GM23248 (cell line): ENCODE measurements around the gene MSL2.

Experiments used
- EZH2 ChIP-seq: fragments of 200-600 bp; sonication (generic); IDR thresholded peaks from 2 replicates; pipeline ENCODE4 v1.6.1; 2018; ENCODE audit warnings: antibody characterized with exemption, mild to moderate bottlenecking; ENCODE audit not compliant: insufficient read depth, poor library complexity, severe bottlenecking
- EZH2phosphoT487 ChIP-seq: fragments of 200-600 bp; sonication (generic); IDR thresholded peaks from 2 replicates; pipeline ENCODE4 v1.6.1; 2018; ENCODE audit warnings: antibody characterized with exemption, moderate library complexity, mild to moderate bottlenecking, low read depth; ENCODE audit not compliant: insufficient read depth

GRCh38 chr3:136141291-136141785 is 54.8 kb downstream of the MSL2 start:
- no peak for TF ChIP-seq EZH2
- no peak for TF ChIP-seq EZH2phosphoT487
